IMR-90 (cell line): ENCODE results near the gene PGLYRP3. TPM values are rescaled to one million over a fixed set of nuclear protein-coding genes. Genes with fewer than 3 reads are reported as not detected.
"Not testable (repeated sequence)": the region's sequence is repeated elsewhere in the genome, so short reads cannot be mapped to it uniquely, and the experiment has no call there.

Experiments used
- ATAC-seq: fragments of 200-7000 bp; cut with Tn5 transposase; 2 replicates; pipeline ENCODE4 v1.9.1; 2020; ENCODE audit warnings: low read depth, mild to moderate bottlenecking, moderate library complexity
- BruUV-seq: library from RNA; stranded (reverse); fragments of 400-500 nt; replicated peaks from 2 replicates; lab custom pipeline; 2021; lab: Mats Ljungman, UMichigan
- CTCF ChIA-PET: fragments of 300-600 bp; formaldehyde crosslinking; extraction: SDS; loops from one replicate; lab custom pipeline; 2021; ENCODE audit warnings: antibody characterized with exemption; lab: Yijun Ruan, JAX
- POLR2A ChIA-PET: fragments of 300-600 bp; sonication (Branson Sonifier 250); formaldehyde crosslinking; loops from one replicate; lab custom pipeline; 2022; ENCODE audit warnings: antibody characterized with exemption; ENCODE audit not compliant: unreplicated experiment; lab: Charles Lee
- DNase-seq: peaks from one replicate; pipeline ENCODE4 v3.0.0; 2013
- H2AFZ ChIP-seq: replicated peaks from 2 replicates; pipeline ENCODE3; 2013; ENCODE audit warnings: low read length, mild to moderate bottlenecking; ENCODE audit not compliant: poor library complexity
- H2AK5ac ChIP-seq: 2 replicates; pipeline ENCODE4 v1.6.1; 2013; ENCODE audit warnings: low read depth, low read length, inconsistent platforms
- H2AK9ac ChIP-seq: replicated peaks from 2 replicates; pipeline ENCODE3; 2013; ENCODE audit warnings: mild to moderate bottlenecking, low read depth, low read length, moderate library complexity; ENCODE audit not compliant: poor library complexity
- H2BK120ac ChIP-seq: 2 replicates; pipeline ENCODE4 v1.6.1; 2013; ENCODE audit warnings: low read depth, low read length, inconsistent platforms
- H2BK15ac ChIP-seq: 3 replicates; pipeline ENCODE4 v1.6.1; 2013; ENCODE audit warnings: low read depth, low read length, inconsistent platforms
- H2BK20ac ChIP-seq: 2 replicates; pipeline ENCODE4 v1.6.1; 2013; ENCODE audit warnings: low read depth, mild to moderate bottlenecking, inconsistent platforms, low read length, moderate library complexity
- H2BK5ac ChIP-seq: 2 replicates; pipeline ENCODE4 v1.6.1; 2013; ENCODE audit warnings: mild to moderate bottlenecking, low read depth, low read length, inconsistent platforms; ENCODE audit not compliant: poor library complexity, severe bottlenecking
- H3K14ac ChIP-seq: replicated peaks from 2 replicates; pipeline ENCODE4 v1.6.1; 2013; ENCODE audit warnings: low read depth, low read length, inconsistent platforms
- H3K18ac ChIP-seq: 2 replicates; pipeline ENCODE4 v1.6.1; 2013; ENCODE audit warnings: low read depth, low read length, control low read depth
- H3K23ac ChIP-seq: 2 replicates; pipeline ENCODE4 v1.6.1; 2013; ENCODE audit warnings: low read depth, low read length, inconsistent platforms
- H3K27ac ChIP-seq: 2 replicates; pipeline ENCODE4 v1.5.1; 2013; ENCODE audit warnings: mild to moderate bottlenecking, control low read depth, low read length; ENCODE audit not compliant: insufficient read depth
- H3K27me3 ChIP-seq: 2 replicates; pipeline ENCODE4 v1.6.1; 2013; ENCODE audit warnings: low read length; ENCODE audit not compliant: control insufficient read depth, insufficient read depth
- H3K36me3 ChIP-seq: 2 replicates; pipeline ENCODE4 v1.6.1; 2013; ENCODE audit warnings: low read length, mixed read lengths; ENCODE audit not compliant: control insufficient read depth, insufficient read depth
- H3K4ac ChIP-seq: 2 replicates; pipeline ENCODE4 v1.6.1; 2013; ENCODE audit warnings: low read depth, low read length, inconsistent platforms
- H3K4me1 ChIP-seq: 2 replicates; pipeline ENCODE4 v1.6.1; 2013; ENCODE audit warnings: low read length, mixed read lengths; ENCODE audit not compliant: control insufficient read depth, insufficient read depth
- H3K4me2 ChIP-seq: 2 replicates; pipeline ENCODE4 v1.6.1; 2013; ENCODE audit warnings: low read depth, mild to moderate bottlenecking, control low read depth, low read length, moderate library complexity
- H3K4me3 ChIP-seq: 2 replicates; pipeline ENCODE4 v1.5.1; 2013; ENCODE audit warnings: low read depth, mild to moderate bottlenecking, control low read depth, low read length, moderate library complexity; ENCODE audit not compliant: insufficient read depth
- H3K56ac ChIP-seq: 2 replicates; pipeline ENCODE4 v1.6.1; 2013; ENCODE audit warnings: low read length, inconsistent platforms; ENCODE audit not compliant: insufficient read depth; ENCODE audit errors: extremely low read depth
- H3K79me1 ChIP-seq, 2 experiments: 2 replicates each; pipeline ENCODE4 v1.6.1; 2013; ENCODE audit warnings: low read length in 2 of 2, inconsistent platforms in 1 of 2, low read depth in 1 of 2
- H3K9ac ChIP-seq: 2 replicates; pipeline ENCODE4 v1.6.1; 2013; ENCODE audit warnings: low read depth, low read length, control low read depth
- H3K9me1 ChIP-seq: 2 replicates; pipeline ENCODE4 v1.6.1; 2013; ENCODE audit warnings: low read length, inconsistent platforms; ENCODE audit not compliant: insufficient read depth
- H3K9me3 ChIP-seq: 2 replicates; pipeline ENCODE4 v1.6.1; 2013; ENCODE audit warnings: low read length; ENCODE audit not compliant: control insufficient read depth, insufficient read depth
- H4K20me1 ChIP-seq: 2 replicates; pipeline ENCODE4 v1.6.1; 2013; ENCODE audit warnings: low read length, inconsistent platforms; ENCODE audit not compliant: insufficient read depth
- H4K5ac ChIP-seq: 2 replicates; pipeline ENCODE4 v1.6.1; 2013; ENCODE audit warnings: mild to moderate bottlenecking, low read depth, low read length, control low read depth
- H4K8ac ChIP-seq, 2 experiments: 2 replicates each; pipeline ENCODE4 v1.6.1; 2013; ENCODE audit warnings: low read depth in 2 of 2, low read length in 2 of 2, control low read depth in 1 of 2, inconsistent platforms in 1 of 2
- H4K91ac ChIP-seq: 2 replicates; pipeline ENCODE4 v1.6.1; 2013; ENCODE audit warnings: low read depth, low read length, inconsistent platforms; ENCODE audit not compliant: insufficient read depth
- dilution Hi-C: fragments of 300-500 bp; cut with HindIII; formaldehyde crosslinking; loops from one replicate; pipeline ENCODE4 v1.14.3; 2018; ENCODE audit warnings: low sequenced_read_pairs; ENCODE audit not compliant: unreplicated experiment
- in situ Hi-C: fragments of 300-500 bp; cut with MboI; formaldehyde crosslinking; loops from 3 replicates; pipeline ENCODE4 v1.14.3; 2019; ENCODE audit warnings: low sequenced_read_pairs, inconsistent platforms, mixed read lengths
- intact Hi-C: fragments of 100-400 bp; cut with micrococcal nuclease; formaldehyde crosslinking; loops from 2 replicates; pipeline ENCODE4 v1.10.0; 2022
- polyA plus RNA-seq, 3 experiments: library from polyadenylated mRNA; depleted of rRNA; stranded (reverse); fragments of >200 nt; gene quantifications; 2 replicates each; pipeline ENCODE4 v1.2.3, GENCODE V29; 2012; ENCODE audit warnings: low replicate concordance in 1 of 3
- total RNA-seq: library from RNA; depleted of rRNA; stranded (reverse); fragments of >200 nt; gene quantifications from 2 replicates; pipeline ENCODE4 v1.2.3, GENCODE V29; 2012

PGLYRP3 gene
- total and polyA plus RNA-seq, 2 of the 4 experiments (the other 2 are of a cell fraction), result not detected

GRCh38 chr1:153314388-153314787 lies 1.6 kb upstream of the PGLYRP3 start:
- dilution Hi-C loops, H2AK9ac ChIP-seq, BruUV-seq: not testable (repeated sequence)

More at GRCh38 chr1:153314388-153314787, 1.6 kb upstream of the PGLYRP3 start:
- ATAC-seq, H3K27ac ChIP-seq, H3K4me2 ChIP-seq, H2AK5ac ChIP-seq, H3K4ac ChIP-seq, intact Hi-C loops, H2BK120ac ChIP-seq, H4K91ac ChIP-seq, H4K8ac ChIP-seq, H3K9ac ChIP-seq, H3K18ac ChIP-seq, H2BK20ac ChIP-seq, POLR2A ChIA-PET, H3K14ac ChIP-seq, CTCF ChIA-PET, in situ Hi-C loops, DNase-seq, H2AFZ ChIP-seq, H3K56ac ChIP-seq, H3K27me3 ChIP-seq, H3K79me1 ChIP-seq, H3K9me1 ChIP-seq, H3K36me3 ChIP-seq, H3K23ac ChIP-seq, H2BK5ac ChIP-seq, H3K4me3 ChIP-seq, H2BK15ac ChIP-seq, H4K5ac ChIP-seq, H3K9me3 ChIP-seq, H4K20me1 ChIP-seq, H3K4me1 ChIP-seq: not testable (repeated sequence)
